Ramos (cell line): ENCODE data around the gene ATF7IP2.
"Not testable (repeated sequence)": the region's sequence is repeated elsewhere in the genome, so short reads cannot be mapped to it uniquely, and the experiment has no call there.

Experiments
- in situ Hi-C: fragments of 300-500 bp; cut with MboI; formaldehyde crosslinking; loops from one replicate; pipeline ENCODE4 v1.14.3; 2022; ENCODE audit warnings: low sequenced_read_pairs; ENCODE audit not compliant: unreplicated experiment

ATF7IP2 gene

GRCh38 chr16:10385725-10386516, at the start of gene ATF7IP2:
ATF7IP2 (plus strand) TSS chr16:10386061; CDS start chr16:10430621, 44,560 bp downstream.
- in situ Hi-C loops: no loop called here

- in situ Hi-C loops: no loop called here
Measured at GRCh38 chr16:10338426-10338825, 47.4 kb upstream of the ATF7IP2 start.

DNA sequence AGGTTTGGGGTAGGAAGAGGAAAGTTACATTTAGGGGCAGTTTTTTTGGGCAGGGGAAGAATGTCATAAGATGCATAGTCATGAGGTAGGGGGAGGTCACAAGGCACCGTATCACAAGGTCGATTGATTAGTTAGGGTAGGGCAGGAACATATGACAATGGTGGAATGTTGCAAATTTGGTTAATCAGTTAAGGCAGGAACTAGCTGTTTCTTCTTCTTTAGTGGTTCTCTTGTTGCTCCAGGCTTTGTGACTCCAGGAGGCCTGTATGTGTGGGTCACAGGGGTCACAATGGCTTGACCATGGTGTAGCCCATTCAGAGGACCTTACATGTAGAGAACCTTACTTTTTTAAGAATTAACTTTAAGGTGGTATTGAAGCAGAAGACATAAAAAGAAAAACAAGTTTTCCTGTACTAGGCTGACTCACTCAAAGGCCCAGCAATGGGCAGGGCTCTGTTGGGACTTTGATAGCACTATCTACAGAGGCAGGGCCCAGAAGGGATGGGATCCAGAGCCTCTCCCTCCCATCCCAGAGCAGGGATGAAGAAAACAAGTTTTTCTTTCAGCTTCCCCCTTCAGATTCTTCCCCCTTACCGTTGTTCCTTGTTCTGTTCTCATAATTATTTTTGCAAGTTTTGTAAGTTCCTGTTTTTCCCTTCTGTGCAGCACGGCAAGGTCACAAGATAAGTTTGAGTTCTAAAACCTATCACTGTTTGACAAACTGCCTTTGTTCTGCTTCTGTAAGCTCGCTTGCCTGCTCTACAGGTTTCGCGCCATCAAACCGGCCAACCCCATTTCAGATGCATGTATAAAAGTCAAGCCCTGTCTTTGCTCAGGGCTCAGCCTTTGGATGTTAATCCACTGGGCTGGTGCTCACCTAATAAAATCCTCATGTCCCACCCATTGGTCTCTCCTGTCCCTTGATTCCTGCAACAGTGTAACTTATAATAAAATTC, 45.8 kb upstream of the ATF7IP2 start:
- in situ Hi-C loops: no loop called here

DNA sequence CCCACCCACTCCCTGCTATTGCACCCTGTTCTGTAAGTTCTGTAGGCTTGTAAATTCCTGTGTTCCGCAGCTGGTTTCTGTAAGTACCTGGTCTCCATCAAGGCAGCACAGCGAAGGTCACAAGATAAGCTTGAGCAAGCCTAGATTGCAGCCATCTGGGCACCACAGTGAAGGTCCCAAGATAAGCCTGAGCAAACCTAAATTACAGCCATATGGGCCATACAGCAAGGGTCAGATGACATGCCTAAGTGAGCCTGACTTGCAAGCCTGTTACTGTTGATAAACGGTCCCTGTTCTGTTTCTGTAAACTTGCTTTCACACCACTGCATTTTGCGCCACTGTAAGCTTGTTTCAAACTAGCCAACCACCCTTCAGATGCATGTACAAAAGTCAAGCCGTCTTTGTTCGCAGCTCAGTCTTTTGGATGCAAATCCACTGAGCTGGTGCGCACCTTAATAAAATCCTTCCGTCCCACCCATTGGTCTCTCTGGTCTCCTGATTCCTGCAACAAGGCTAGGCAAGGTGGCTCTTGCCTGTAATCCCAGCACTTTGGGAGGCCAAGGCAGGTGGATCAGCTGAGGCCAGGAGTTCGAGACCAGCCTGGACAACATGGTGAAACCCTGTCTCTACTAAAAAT, 42.6 kb upstream of the ATF7IP2 start:
- in situ Hi-C loops: no loop called here

DNA sequence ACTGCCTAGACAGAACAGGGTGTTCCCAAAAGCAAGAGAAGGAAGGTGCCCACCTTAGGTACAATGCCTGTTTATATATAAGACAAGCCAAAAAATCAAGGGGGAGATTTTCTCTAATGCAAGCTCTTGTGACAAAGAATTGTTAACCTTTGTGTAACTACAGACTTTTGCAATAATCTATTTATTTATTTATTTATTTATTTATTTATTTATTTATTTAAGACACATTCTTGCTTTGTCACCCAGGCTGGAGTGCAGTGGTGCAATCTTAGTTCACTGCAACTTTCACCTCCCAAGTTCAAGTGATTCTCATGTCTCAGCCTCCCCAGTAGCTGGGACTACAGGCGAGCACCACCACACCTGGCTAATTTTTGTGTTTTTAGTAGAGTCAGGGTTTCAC, 41.2 kb upstream of the ATF7IP2 start:
- in situ Hi-C loops: not testable (repeated sequence)

- in situ Hi-C loops: no loop called here
Measured at GRCh38 chr16:10345629-10346028, 40.2 kb upstream of the ATF7IP2 start.

- in situ Hi-C loops: loop anchor here (25.0 kb wide), 1 partner anchor 112 kb away; no protein-coding TSS in a partner anchor
Measured at GRCh38 chr16:10349851-10350250, 36.0 kb upstream of the ATF7IP2 start.

DNA sequence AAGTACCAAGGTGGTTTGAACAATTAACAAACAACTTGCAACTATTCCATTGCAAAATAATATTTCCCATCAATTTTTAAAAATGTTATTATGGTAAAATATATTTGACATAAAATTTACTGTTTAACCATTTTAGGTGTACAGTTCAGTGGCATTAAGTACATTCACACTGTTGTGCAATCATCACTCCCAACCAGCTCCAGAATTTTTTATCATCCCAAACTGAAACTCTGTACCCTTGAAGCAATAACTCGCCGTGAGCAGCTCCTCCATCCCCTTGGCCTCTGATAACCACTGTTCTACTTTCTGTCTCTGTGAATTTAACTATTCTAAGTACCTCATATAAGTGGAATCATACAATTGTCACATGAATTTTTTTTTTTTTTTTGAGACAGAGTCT, 33.6 kb upstream of the ATF7IP2 start:
- in situ Hi-C loops: loop anchor here (25.0 kb wide), 1 partner anchor 110 kb away; no protein-coding TSS in a partner anchor

GRCh38 chr16:10355589-10355988, 30.3 kb upstream of the ATF7IP2 start:
- in situ Hi-C loops: loop anchor here (25.0 kb wide), 1 partner anchor 107 kb away; no protein-coding TSS in a partner anchor

DNA sequence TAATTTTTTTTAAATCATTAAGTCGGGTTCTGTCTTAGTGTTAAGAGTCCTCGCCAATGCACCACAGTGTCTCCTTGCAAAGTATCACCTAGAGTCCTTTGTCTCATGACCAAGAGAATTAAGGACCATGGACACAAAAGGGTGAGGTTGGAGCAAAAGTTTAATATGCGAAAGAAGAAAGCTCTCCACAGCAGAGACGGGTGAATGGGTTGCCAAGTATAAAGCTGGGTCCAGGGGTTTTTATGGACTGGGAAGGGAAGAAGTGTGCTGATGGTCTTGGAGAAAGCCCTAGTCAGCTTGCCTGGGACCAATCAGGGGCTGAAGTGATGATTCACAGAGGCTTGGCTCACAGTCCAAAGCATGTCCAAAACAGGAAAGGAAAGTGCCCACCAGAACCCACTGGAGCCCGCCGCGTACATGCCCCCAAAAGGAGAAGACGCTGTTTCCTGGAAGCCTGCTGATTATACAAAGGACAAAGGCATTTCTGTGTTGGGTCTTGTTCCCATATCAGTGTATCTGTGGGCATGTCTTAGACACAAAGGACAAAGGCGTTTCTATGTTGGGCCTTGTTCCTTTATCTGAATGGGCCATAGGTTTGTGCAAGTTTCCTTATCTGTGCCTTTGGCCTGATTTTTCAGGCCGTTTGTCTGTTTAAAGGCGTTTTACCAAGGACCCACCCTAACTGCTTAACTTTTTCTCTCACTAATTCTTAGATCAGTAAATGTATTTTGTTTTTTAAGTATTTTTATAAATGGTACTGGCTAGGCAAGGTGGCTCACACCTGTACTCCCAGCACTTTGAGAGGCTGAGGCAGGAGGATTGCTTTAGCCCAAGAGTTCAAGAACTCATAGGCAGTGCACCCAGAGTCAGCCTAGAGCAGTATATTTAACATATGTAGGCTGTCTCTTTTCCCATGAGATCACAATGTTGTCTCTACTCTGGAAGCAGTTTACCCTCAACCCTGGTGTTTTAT, 28.7 kb upstream of the ATF7IP2 start:
- in situ Hi-C loops: loop anchor here (25.0 kb wide), 1 partner anchor 105 kb away; no protein-coding TSS in a partner anchor

GRCh38 chr16:10361747-10362076, 24.1 kb upstream of the ATF7IP2 start:
- in situ Hi-C loops: loop anchor here (25.0 kb wide), 1 partner anchor 101 kb away; no protein-coding TSS in a partner anchor

DNA sequence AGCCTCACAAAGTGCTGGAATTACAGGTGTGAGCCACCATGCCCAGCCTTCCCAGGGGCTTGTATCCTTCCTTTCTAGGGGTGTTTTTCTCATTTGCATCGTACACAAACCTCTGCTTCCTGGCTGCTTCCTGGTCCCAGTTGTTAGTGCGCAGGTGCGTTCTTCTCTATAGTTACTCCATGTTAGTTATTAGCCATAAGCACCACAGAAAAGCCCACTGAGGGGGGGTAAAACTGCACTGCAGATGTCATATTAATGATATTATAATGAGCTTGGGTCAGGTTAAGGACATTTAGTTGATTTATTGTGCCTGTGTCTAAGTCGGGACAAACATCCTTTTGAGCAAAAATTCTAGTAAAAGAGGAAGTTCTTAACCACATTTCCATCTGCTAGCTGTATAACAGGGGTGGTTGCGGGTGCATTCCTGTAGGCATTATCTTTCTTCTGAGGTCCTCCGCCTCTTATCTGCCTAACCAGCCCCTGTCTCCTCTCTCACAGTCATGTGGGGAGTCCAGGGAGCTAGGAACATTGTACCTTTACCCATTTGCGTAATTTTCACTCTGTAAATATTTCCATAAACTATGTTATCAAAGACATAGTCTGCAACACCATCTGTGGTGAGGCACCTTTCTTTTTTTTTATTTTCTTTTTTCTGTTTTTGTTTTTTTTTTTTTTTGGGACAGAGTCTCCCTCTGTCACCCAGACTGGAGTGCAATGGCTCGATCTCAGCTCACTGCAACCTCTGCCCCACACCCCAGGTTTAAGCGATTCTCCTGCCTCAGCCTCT, 23.6 kb upstream of the ATF7IP2 start:
- in situ Hi-C loops: loop anchor here (25.0 kb wide), 1 partner anchor 100 kb away; no protein-coding TSS in a partner anchor

GRCh38 chr16:10362864-10363197, 23.0 kb upstream of the ATF7IP2 start:
- in situ Hi-C loops: loop anchor here (25.0 kb wide), 1 partner anchor 99 kb away; no protein-coding TSS in a partner anchor

DNA sequence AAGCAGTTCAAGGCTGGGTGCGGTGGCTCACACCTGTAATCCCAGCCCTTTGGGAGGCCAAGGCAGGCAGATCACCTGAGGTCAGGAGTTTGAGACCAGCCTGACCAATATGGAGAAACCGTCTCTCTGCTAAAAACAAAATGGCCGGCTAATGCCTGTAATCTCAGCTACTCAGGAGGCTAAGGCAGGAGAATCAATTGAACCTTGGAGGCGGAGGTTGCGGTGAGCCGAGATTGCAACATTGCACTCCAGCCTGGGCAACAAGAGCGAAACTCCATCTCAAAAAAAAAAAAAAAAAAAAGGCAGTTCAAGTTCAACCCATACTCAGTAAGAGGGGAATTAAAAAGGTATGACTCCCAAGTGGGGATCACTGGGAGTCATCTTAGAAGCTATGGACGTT, 19.2 kb upstream of the ATF7IP2 start:
- in situ Hi-C loops: loop anchor here (25.0 kb wide), 1 partner anchor 96 kb away; no protein-coding TSS in a partner anchor

DNA sequence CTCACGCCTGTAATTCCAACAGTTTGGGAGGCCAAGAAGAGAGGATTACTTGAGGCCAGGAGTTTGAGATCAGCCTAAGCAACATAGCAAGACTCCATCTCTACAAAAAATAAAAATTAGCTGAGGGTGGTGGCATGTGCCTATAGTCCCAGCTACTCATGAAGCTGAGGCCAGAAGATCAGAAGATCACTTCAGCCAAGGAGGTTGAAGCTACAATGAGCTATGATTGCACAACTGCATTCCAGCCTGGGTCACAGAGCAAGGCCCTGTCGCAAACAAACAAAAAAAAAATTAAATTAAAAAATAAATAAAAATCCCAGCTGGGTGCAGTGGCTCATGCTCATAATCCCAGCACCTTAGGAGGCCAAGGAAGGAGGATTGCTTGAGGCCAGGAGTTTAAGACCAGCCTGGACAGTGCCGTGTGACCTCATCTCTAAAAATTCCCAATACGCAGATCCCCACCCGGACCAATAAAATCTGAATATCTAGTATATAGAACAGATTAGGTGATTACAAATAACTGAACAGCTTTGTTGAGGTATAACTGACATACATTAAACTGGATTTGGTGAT, 18.2 kb upstream of the ATF7IP2 start:
- in situ Hi-C loops: loop anchor here (25.0 kb wide), 1 partner anchor 95 kb away; no protein-coding TSS in a partner anchor

- in situ Hi-C loops: loop anchor here (25.0 kb wide), 1 partner anchor 93 kb away; no protein-coding TSS in a partner anchor
Measured at GRCh38 chr16:10368969-10369551, 16.8 kb upstream of the ATF7IP2 start.

DNA sequence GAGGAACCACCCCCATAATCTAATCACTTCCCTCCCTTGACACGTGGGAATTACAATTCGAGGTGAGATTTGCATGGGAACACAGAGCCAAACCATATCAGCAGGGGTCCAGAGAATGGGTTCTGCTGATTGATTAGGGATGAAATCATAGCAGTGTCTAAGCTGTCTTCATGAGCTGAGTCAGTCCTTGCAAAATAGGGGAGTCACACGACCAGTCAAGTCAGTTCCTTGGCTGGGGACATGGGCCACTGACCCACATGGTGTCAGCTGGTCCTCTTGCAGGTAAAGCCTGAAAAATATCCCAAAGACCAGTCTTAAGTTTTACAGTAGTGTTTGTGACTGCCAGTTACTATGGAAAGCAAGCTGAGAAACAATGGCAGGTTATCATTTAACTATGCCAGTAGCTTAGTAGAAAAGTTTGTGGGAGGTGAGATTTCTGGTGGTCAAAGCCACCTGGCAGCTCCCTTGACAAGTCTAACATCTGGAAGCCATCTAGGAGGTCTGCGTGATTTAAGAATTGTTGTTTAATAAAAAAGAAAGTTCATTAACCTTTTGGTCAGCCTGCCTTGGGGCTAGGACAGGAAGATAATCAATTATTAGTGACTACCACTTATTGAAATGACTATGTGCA, 15.7 kb upstream of the ATF7IP2 start:
- in situ Hi-C loops: loop anchor here (25.0 kb wide), 1 partner anchor 92 kb away; no protein-coding TSS in a partner anchor
